Mucosa of rectum (tissue), 2 donors: ENCODE results near the gene TUBB2A.
"Not testable (repeated sequence)": the region's sequence is repeated elsewhere in the genome, so short reads cannot be mapped to it uniquely, and the experiment has no call there.

Source experiments
- H3K27ac ChIP-seq, 2 donors: one replicate each; pipeline ENCODE4 v1.7.0; 2013; ENCODE audit warnings: inconsistent platforms in 2 of 2, low read depth in 2 of 2, low read length in 2 of 2
- H3K27me3 ChIP-seq, 2 donors: one replicate each; pipeline ENCODE4 v1.7.0; 2013; ENCODE audit warnings: low read length in 2 of 2; ENCODE audit not compliant: control insufficient read depth in 2 of 2, insufficient read depth in 2 of 2
- H3K36me3 ChIP-seq, 2 donors: one replicate each; pipeline ENCODE4 v1.7.0; 2013; ENCODE audit warnings: low read length in 2 of 2; ENCODE audit not compliant: control insufficient read depth in 2 of 2, insufficient read depth in 2 of 2
- H3K4me1 ChIP-seq, 2 donors: one replicate each; pipeline ENCODE4 v1.7.0; 2013; ENCODE audit warnings: low read length in 2 of 2, mild to moderate bottlenecking in 1 of 2; ENCODE audit not compliant: control insufficient read depth in 2 of 2, insufficient read depth in 2 of 2
- H3K4me3 ChIP-seq, 2 donors: one replicate each; pipeline ENCODE4 v1.7.0; 2013; ENCODE audit warnings: low read length in 2 of 2
- H3K9ac ChIP-seq, 2 donors: one replicate each; pipeline ENCODE4 v1.7.0; 2013; ENCODE audit warnings: low read length in 2 of 2, low read depth in 1 of 2, mild to moderate bottlenecking in 1 of 2
- H3K9me3 ChIP-seq, 2 donors: one replicate each; pipeline ENCODE4 v1.7.0; 2013; ENCODE audit warnings: low read length in 2 of 2; ENCODE audit not compliant: control insufficient read depth in 2 of 2
- donor health status: healthy.
- donor health status: Normal muscosa, but diverticular disease.

Gene TUBB2A

GRCh38 chr6:3155416-3155815 is 1.9 kb downstream of the TUBB2A start:
- not testable (repeated sequence) for H3K4me3 ChIP-seq, H3K9me3 ChIP-seq, H3K36me3 ChIP-seq, H3K27ac ChIP-seq, H3K9ac ChIP-seq, H3K27me3 ChIP-seq
- peaks cover 19 to 20% of the 10 kb centered on the region in 2 donors for H3K4me1 ChIP-seq

GRCh38 chr6:3152689-3153088 is 4.7 kb downstream of the TUBB2A start:
- H3K4me1 ChIP-seq: peaks cover 6% of the 10 kb centered on the region in 2 donors
- H3K4me3 ChIP-seq: no peak overlapping the region
- no peaks in the 10 kb centered on the region for H3K27me3 ChIP-seq
- no peak overlapping the region for H3K27ac ChIP-seq
- H3K36me3 ChIP-seq: peaks cover 0 to 3% of the 10 kb centered on the region in 2 donors
- H3K9ac ChIP-seq: no peak overlapping the region
- no peaks in the 10 kb centered on the region for H3K9me3 ChIP-seq

DNA sequence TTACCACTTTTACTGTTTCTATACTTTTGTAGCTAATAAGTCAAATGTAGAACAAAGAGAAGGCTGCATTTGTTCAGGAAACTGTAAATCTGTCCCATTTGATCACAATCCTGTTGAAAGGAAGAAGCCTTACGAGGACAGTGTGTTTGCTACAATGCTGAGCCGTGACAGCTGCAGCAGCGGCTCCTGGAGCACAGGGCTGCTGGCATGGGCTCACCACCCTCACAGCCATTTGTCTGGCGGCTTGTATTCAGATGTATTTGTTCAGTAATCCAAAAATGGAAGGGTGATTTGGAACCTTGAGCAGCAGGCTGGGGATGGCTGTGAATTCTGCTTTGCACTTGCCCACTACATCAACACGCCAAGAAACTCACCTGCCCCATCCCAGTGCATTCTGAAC is 5.7 kb downstream of the TUBB2A start:
- no peak overlapping the region for H3K27ac ChIP-seq
- no peak overlapping the region for H3K4me3 ChIP-seq
- no peaks in the 10 kb centered on the region for H3K27me3 ChIP-seq

DNA sequence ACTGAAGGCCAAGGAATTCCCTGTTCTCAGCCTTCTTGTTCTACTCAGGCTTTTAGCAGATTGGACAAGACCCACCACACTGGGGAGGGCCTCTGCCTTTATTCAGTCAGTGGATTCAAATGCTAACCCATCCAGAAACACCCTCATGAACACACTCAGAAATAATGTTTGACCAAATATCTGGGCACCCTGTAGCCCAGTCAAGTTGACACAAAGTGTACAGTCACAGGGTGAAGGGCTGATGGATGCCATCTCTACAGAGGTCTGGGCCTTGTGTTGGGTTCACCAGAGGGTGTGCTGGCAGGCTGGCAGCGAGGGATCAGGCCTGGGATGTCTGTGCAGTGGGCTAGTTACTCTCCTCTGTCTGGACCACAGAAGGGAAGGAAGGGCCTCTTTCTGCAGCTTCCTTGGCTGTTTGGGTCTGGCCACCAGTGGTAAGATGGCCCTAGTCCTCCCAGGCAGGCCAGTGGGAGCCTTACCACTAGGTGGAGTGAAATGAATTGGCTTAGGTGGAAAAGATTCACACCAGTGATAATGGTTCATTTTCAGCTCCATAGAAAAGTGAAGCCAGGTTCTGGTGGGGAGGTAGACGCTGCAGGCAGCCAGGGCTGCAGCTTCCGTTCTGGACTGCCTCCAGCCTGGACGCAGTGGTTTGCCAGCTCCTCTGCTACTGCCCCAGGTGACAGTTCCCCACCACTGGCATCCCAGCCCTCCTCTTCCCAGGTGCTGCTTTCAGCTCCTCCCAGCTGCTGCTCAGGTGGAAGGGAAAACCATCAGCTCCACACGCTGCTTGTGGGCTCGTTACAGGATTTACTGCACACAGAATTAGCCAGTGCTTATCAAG is 9.2 kb downstream of the TUBB2A start:
- Histone ChIP-seq H3K9me3 (no peaks in the 10 kb centered on the region), H3K27me3 (no peaks in the 10 kb centered on the region), H3K36me3 (peaks cover 3 to 8% of the 10 kb centered on the region in 2 donors), H3K4me1 (no peaks in the 10 kb centered on the region), H3K27ac (no peak overlapping the region), H3K9ac (no peak overlapping the region), H3K4me3 (no peak overlapping the region)

More for the DNA sequence above, 5.7 kb downstream of the TUBB2A start:
- Histone ChIP-seq H3K36me3 (peaks cover 0 to 5% of the 10 kb centered on the region in 2 donors), H3K9me3 (no peaks in the 10 kb centered on the region), H3K9ac (no peak overlapping the region), H3K4me1 (peaks cover 2 to 4% of the 10 kb centered on the region in 2 donors)

DNA sequence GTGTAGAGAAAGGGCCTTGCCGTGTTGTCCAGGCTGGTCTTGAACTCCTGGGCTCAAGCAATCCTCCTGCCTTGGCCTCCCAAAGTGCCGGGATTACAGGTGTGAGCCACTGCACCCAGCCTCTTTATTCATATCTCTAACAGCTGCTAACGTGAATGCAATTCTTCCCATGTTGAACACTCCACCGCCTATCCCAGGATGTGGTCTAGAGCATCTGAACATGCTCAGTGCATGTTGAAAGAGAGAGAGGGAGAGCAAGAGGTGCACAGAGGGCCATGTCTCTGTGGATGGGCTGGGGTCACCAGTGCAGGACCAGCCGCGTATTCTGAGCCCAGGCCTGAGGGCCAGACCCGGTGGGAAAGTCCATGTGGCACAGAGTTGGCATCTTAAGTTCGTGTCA is 12.8 kb downstream of the TUBB2A start:
- H3K4me1 ChIP-seq: peaks cover 2 to 3% of the 10 kb centered on the region in 2 donors
- H3K36me3 ChIP-seq: peaks cover 3 to 9% of the 10 kb centered on the region in 2 donors
- H3K27me3 ChIP-seq: no peaks in the 10 kb centered on the region
- H3K4me3 ChIP-seq: no peak overlapping the region
- H3K9ac ChIP-seq: no peak overlapping the region
- H3K27ac ChIP-seq: no peak overlapping the region
- no peaks in the 10 kb centered on the region for H3K9me3 ChIP-seq

DNA sequence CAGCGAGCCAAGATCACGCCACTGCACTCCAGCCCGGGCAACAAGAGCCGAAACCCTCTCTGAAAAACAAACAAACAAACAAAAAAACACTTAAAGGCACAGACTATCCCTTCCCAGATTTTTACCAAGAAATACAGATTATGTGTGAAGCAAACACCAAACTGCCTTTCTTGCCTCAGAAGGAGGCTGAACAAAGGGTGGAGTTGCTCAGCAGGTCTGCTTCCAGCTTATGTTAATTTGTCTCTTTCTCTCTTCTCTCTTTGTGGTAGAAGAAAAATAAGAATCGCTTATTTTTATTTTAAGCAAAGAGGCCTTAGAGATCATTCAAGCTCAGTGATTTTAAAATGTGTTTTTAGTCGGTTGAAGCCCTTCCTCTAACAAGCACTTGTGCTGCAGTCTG is 14.2 kb downstream of the TUBB2A start:
- no peak overlapping the region for H3K9ac ChIP-seq
- peaks cover 10 to 12% of the 10 kb centered on the region in 2 donors for H3K4me1 ChIP-seq
- H3K36me3 ChIP-seq: peaks cover 3 to 9% of the 10 kb centered on the region in 2 donors
- H3K27ac ChIP-seq: no peak overlapping the region
- H3K4me3 ChIP-seq: no peak overlapping the region
- no peaks in the 10 kb centered on the region for H3K9me3 ChIP-seq
- H3K27me3 ChIP-seq: no peaks in the 10 kb centered on the region

DNA sequence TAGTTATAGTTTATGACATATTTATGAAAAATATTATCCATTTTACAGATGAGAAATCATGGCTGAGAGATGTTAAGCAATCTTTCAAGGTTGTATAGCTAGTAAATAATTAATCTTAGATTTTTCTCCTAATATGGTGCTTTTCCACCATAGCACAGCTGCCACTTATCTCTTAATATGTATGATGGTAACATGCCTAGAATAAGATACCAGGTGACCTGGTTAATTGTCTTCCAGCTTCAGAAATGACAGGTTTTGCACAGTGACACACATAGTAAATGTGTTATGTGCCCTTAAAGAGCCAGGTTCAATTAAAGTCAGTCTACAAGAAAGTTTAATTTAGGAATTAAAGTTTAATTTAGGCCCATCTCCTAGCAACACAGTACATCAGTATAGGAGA is 14.8 kb downstream of the TUBB2A start:
- Histone ChIP-seq H3K4me1 (peaks cover 10 to 12% of the 10 kb centered on the region in 2 donors), H3K36me3 (peaks cover 3 to 9% of the 10 kb centered on the region in 2 donors), H3K27me3 (no peaks in the 10 kb centered on the region), H3K9me3 (no peaks in the 10 kb centered on the region), H3K27ac (no peak overlapping the region), H3K4me3 (no peak overlapping the region), H3K9ac (no peak overlapping the region)

DNA sequence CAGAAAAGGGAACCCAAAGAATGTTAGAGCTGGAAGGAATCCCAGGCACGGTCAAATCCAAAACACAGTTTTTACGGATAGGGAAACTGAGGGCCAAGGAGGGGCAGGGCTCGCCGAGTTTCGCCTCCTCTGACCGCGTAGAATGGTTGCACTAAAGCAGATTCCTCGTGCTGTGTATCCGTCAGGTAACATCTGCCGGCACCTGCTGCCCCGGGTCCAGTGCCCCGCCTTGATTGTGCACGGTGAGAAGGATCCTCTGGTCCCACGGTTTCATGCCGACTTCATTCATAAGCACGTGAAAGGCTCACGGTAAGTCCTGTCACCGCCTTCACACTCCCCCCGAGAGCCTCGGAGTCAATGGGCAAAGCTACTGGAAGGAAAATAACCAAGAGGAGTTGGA is 17.1 kb downstream of the TUBB2A start:
- Histone ChIP-seq H3K4me3 (no peak overlapping the region), H3K36me3 (peaks cover 7 to 11% of the 10 kb centered on the region in 2 donors), H3K4me1 (peaks cover 10 to 20% of the 10 kb centered on the region in 2 donors), H3K9ac (no peak overlapping the region), H3K27ac (no peak overlapping the region), H3K9me3 (no peaks in the 10 kb centered on the region), H3K27me3 (no peaks in the 10 kb centered on the region)

DNA sequence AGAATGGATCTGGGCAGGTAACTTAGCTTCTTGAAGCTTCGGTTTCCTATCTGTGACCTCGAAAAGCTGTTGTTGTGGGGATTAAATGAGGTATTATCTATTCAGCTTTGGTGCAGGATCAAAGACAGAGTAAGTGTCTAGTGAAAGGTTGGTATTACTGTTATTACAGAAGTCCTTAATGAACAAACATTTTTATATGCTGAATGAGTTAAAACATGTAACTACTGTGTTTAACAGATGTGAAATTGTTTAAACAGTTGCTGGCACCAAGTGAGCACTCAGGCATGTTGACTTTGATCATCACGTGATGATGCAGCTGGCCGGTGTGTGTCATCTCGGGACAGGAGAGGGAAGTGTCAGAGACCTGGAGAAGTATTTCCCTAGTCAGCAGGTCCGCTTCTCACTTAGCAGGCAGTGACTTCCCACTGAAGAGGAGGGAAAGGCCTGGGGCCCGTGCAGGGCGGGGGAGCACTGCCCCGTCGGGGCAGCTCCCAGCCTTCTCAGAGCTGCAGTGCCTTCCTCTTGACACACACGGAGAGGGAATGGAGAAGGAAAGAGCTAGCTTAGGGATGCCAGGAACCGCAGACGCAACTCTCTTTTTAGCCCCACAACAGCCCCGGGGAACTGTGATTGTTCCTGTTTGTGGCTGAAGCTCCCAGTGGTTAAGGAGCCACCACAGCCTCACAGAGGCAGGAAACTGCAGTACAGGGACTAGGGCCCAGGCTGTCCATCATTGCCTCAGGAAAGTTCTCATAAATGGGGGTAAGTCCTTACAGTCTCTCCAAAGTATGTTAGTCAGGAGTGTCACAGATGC is 18.0 kb downstream of the TUBB2A start:
- peaks cover 10 to 20% of the 10 kb centered on the region in 2 donors for H3K4me1 ChIP-seq
- peak overlapping the region in 1 of 2 donors; percentile 16 for H3K4me3 ChIP-seq
- peak overlapping the region; percentile 12 to 33 for H3K27ac ChIP-seq
- H3K36me3 ChIP-seq: peaks cover 7 to 11% of the 10 kb centered on the region in 2 donors
- no peaks in the 10 kb centered on the region for H3K27me3 ChIP-seq
- no peaks in the 10 kb centered on the region for H3K9me3 ChIP-seq
- no peak overlapping the region for H3K9ac ChIP-seq

DNA sequence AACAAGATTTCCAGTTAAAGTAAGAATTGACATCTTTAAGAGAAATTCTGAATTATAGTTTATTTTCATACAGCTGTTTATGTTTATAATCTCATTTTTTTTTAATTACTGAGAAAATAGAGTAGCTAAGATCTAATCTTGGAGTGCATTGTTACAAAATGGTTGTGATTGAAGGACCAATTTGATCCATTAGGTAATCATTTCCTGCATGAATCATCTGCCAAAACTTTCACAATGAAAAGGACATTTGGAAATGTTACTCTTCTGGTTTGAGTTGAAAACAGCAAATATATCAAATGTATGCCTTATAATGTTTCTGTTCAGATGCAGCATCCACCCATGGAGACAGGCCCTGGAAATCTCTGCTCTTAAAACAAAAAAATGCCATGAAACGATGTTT is 19.0 kb downstream of the TUBB2A start:
- peak overlapping the region in 1 of 2 donors; percentile 33 for H3K27ac ChIP-seq
- H3K4me3 ChIP-seq: no peak overlapping the region
- peaks cover 10 to 20% of the 10 kb centered on the region in 2 donors for H3K4me1 ChIP-seq
- no peaks in the 10 kb centered on the region for H3K9me3 ChIP-seq
- no peaks in the 10 kb centered on the region for H3K27me3 ChIP-seq
- H3K9ac ChIP-seq: no peak overlapping the region
- peaks cover 6 to 8% of the 10 kb centered on the region in 2 donors for H3K36me3 ChIP-seq
